Measurements from ENCODE around the gene BLTP3B.

BLTP3B gene

DNA sequence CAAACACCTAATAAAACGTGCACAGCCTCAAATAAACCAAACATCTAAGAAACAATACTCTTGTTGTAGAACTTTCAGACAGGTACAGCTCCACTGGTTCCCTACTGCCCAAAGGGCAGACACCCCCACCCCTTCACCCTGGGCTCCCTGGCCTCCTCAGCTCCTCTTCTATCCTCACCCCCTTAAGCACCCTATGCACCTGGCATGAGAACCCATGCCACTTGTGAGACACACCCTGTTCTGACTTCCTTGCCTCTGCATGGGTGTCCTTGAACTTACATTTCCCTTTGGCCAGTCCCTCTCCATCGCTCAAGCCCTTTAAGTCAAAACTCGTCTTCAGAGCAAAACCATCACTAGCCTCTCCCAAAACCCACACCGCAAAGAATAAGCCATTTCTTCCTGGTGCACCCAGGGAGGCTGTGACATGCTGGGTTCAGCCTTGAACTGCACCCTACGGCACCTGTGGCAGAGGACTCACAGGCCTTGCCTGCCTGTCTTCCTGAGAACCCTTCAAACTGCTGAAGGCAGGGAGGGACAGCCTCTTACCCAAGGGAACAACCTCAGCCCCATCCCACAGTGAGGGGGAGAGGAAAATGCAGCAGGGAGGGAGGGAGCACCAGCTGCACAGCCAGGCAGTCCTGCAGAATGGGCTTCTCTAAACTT is 45.3 kb upstream of the BLTP3B start:
- Histone ChIP-seq H3K4me1 (ENCODE audit: control insufficient read depth, low read length) (peaks cover 10% of the 10 kb centered on the region), H3K4me3 (ENCODE audit: low read length) (no peak overlapping the region), H3K27ac (ENCODE audit: low read depth, low read length) (no peak overlapping the region), H3K9me3 (ENCODE audit: control insufficient read depth, insufficient read depth, low read length) (peaks cover 3% of the 10 kb centered on the region; the same call in 1 of the 2 replicates), H3K4me2 (ENCODE audit: low read length) (no peak overlapping the region), H4K20me1 (ENCODE audit: control insufficient read depth, insufficient read depth, low read depth, low read length) (no peaks in the 10 kb centered on the region), H3K79me2 (ENCODE audit: control insufficient read depth, low read length) (peaks cover 15% of the 10 kb centered on the region; the same call in 1 of the 2 replicates), H3K27me3 (ENCODE audit: control insufficient read depth, low read length) (no peaks in the 10 kb centered on the region), H3K36me3 (ENCODE audit: control insufficient read depth, low read length) (peaks cover 32% of the 10 kb centered on the region), H3F3A (ENCODE audit: control insufficient read depth, insufficient read depth) (no peaks in the 10 kb centered on the region), H3K9me2 (replicated peaks; ENCODE audit: control insufficient read depth, low read length) (no peaks in the 10 kb centered on the region)
- TF ChIP-seq EZH2phosphoT487 (IDR thresholded peaks at IDR 0.05; ENCODE audit: borderline replicate concordance, low read length), result no peak
- TF ChIP-seq, protein P1, sequence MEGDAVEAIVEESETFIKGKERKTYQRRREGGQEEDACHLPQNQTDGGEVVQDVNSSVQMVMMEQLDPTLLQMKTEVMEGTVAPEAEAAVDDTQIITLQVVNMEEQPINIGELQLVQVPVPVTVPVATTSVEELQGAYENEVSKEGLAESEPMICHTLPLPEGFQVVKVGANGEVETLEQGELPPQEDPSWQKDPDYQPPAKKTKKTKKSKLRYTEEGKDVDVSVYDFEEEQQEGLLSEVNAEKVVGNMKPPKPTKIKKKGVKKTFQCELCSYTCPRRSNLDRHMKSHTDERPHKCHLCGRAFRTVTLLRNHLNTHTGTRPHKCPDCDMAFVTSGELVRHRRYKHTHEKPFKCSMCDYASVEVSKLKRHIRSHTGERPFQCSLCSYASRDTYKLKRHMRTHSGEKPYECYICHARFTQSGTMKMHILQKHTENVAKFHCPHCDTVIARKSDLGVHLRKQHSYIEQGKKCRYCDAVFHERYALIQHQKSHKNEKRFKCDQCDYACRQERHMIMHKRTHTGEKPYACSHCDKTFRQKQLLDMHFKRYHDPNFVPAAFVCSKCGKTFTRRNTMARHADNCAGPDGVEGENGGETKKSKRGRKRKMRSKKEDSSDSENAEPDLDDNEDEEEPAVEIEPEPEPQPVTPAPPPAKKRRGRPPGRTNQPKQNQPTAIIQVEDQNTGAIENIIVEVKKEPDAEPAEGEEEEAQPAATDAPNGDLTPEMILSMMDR (IDR thresholded peaks at IDR 0.05; ENCODE audit: low read depth, low read length, poor library complexity, severe bottlenecking), result no peak

DNA sequence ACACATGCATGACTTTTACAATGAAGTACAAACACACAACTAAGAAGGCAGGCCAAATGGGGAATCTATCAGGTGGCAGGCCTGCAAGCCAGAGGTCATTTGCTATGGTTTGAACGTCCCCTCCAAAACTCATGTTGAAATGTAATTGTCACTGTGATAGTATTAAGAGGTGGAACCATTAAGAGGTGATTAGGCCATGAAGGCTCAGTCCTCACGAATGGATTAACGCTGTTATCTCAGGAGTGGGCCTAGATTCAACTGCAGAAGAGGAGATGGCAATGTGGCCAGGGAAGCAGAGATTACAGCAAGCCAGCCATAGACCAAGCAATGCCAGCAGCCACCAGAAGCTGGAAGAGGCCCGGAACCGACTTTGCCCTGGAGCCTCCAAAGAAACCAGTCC is 44.4 kb upstream of the BLTP3B start:
- Histone ChIP-seq H3K79me2 (ENCODE audit: control insufficient read depth, low read length) (peaks cover 15% of the 10 kb centered on the region; the same call in 1 of the 2 replicates), H3K4me2 (ENCODE audit: low read length) (no peak overlapping the region), H4K20me1 (ENCODE audit: control insufficient read depth, insufficient read depth, low read depth, low read length) (no peaks in the 10 kb centered on the region), H3K9me3 (ENCODE audit: control insufficient read depth, insufficient read depth, low read length) (peaks cover 3% of the 10 kb centered on the region; the same call in 1 of the 2 replicates), H3F3A (ENCODE audit: control insufficient read depth, insufficient read depth) (no peaks in the 10 kb centered on the region), H3K27me3 (ENCODE audit: control insufficient read depth, low read length) (no peaks in the 10 kb centered on the region), H3K4me1 (ENCODE audit: control insufficient read depth, low read length) (peaks cover 10% of the 10 kb centered on the region), H3K4me3 (ENCODE audit: low read length) (no peak overlapping the region), H3K9me2 (replicated peaks; ENCODE audit: control insufficient read depth, low read length) (no peaks in the 10 kb centered on the region), H3K27ac (ENCODE audit: low read depth, low read length) (no peak overlapping the region), H3K36me3 (ENCODE audit: control insufficient read depth, low read length) (peaks cover 30% of the 10 kb centered on the region)
- TF ChIP-seq, protein P1 (IDR thresholded peaks at IDR 0.05; ENCODE audit: low read depth, low read length, poor library complexity, severe bottlenecking), result no peak
- no peak for TF ChIP-seq EZH2phosphoT487 (IDR thresholded peaks at IDR 0.05; ENCODE audit: borderline replicate concordance, low read length)

DNA sequence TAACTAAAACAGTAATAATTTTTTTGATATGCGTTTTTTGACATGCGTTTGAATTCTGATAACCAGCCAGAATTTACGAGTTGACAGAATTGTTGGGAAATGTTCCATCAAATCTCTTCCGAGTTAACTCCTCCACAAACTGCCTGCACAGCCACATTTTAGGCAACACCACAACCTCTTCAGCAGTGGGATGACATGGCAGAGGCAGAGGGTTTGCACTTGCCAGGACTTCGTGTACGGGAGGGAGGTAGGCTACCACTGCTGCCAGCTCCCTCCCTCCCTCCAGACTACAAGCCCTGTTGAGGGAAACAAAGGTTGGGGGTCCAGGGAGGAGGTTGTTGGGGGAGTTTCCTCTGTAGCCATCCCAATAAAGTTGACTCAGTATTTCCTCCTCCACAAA is 43.4 kb upstream of the BLTP3B start:
- no peaks in the 10 kb centered on the region for H3K9me2 ChIP-seq (replicated peaks; ENCODE audit: control insufficient read depth, low read length)
- H3K79me2 ChIP-seq (ENCODE audit: control insufficient read depth, low read length), result peaks cover 6% of the 10 kb centered on the region; the same call in 1 of the 2 replicates
- no peaks in the 10 kb centered on the region for H4K20me1 ChIP-seq (ENCODE audit: control insufficient read depth, insufficient read depth, low read depth, low read length)
- H3K4me2 ChIP-seq (ENCODE audit: low read length), result no peak overlapping the region
- peaks cover 3% of the 10 kb centered on the region; the same call in 1 of the 2 replicates for H3K9me3 ChIP-seq (ENCODE audit: control insufficient read depth, insufficient read depth, low read length)
- peaks cover 10% of the 10 kb centered on the region for H3K4me1 ChIP-seq (ENCODE audit: control insufficient read depth, low read length)
- no peaks in the 10 kb centered on the region for H3F3A ChIP-seq (ENCODE audit: control insufficient read depth, insufficient read depth)
- no peak overlapping the region for H3K4me3 ChIP-seq (ENCODE audit: low read length)
- no peak overlapping the region for H3K27ac ChIP-seq (ENCODE audit: low read depth, low read length)
- H3K36me3 ChIP-seq (ENCODE audit: control insufficient read depth, low read length), result peaks cover 21% of the 10 kb centered on the region
- no peak for TF ChIP-seq EZH2phosphoT487 (IDR thresholded peaks at IDR 0.05; ENCODE audit: borderline replicate concordance, low read length)
- TF ChIP-seq, protein P1 (IDR thresholded peaks at IDR 0.05; ENCODE audit: low read depth, low read length, poor library complexity, severe bottlenecking), result no peak
- no peaks in the 10 kb centered on the region for H3K27me3 ChIP-seq (ENCODE audit: control insufficient read depth, low read length)
